OCI-LY1 (cell line): Measurements from ENCODE around the gene PCDHGA1.

Experiments used
- H2AFZ ChIP-seq: fragments of 200-600 bp; sonication (generic), shearing (Covaris generic); 2 replicates; pipeline ENCODE4 v1.6.0; 2014; ENCODE audit warnings: antibody characterized with exemption, mild to moderate bottlenecking, low read length
- H3F3A ChIP-seq: fragments of 200-600 bp; sonication (generic), shearing (Covaris generic); 2 replicates; pipeline ENCODE4 v1.6.0; 2014; ENCODE audit warnings: mild to moderate bottlenecking, antibody characterized with exemption, low read length, moderate library complexity; ENCODE audit not compliant: insufficient read depth
- H3K27ac ChIP-seq: fragments of 200-600 bp; sonication (generic); 2 replicates; pipeline ENCODE4 v1.5.1; 2014; ENCODE audit warnings: low read length, mixed run types, mild to moderate bottlenecking, low read depth; ENCODE audit not compliant: poor library complexity, severe bottlenecking
- H3K27me3 ChIP-seq: fragments of 200-600 bp; sonication (generic); 2 replicates; pipeline ENCODE4 v1.6.0; 2014; ENCODE audit warnings: antibody characterized with exemption, mild to moderate bottlenecking, low read length, moderate library complexity; ENCODE audit not compliant: insufficient read depth
- H3K36me3 ChIP-seq: fragments of 200-600 bp; sonication (generic); 2 replicates; pipeline ENCODE4 v1.6.1; 2014; ENCODE audit warnings: mild to moderate bottlenecking, antibody characterized with exemption, low read length, moderate library complexity, mixed read lengths; ENCODE audit not compliant: insufficient read depth
- H3K4me1 ChIP-seq: fragments of 200-600 bp; sonication (generic); 2 replicates; pipeline ENCODE4 v1.5.1; 2014; ENCODE audit warnings: mild to moderate bottlenecking, low read length, moderate library complexity; ENCODE audit not compliant: insufficient read depth, severe bottlenecking
- H3K4me2 ChIP-seq: fragments of 200-600 bp; sonication (generic), shearing (Covaris generic); 2 replicates; pipeline ENCODE4 v1.6.1; 2014; ENCODE audit warnings: low read length
- H3K4me3 ChIP-seq: fragments of 200-600 bp; sonication (generic); 2 replicates; pipeline ENCODE4 v1.5.1; 2014; ENCODE audit warnings: low read length, low read depth, mild to moderate bottlenecking, mixed read lengths; ENCODE audit not compliant: poor library complexity, severe bottlenecking
- H3K79me2 ChIP-seq: fragments of 200-600 bp; shearing (Covaris generic); 2 replicates; pipeline ENCODE4 v1.6.1; 2016; ENCODE audit warnings: mixed run types, low read length, mixed read lengths; ENCODE audit not compliant: insufficient read depth
- H3K9ac ChIP-seq: fragments of 200-600 bp; sonication (generic), shearing (Covaris generic); 2 replicates; pipeline ENCODE4 v1.6.1; 2014; ENCODE audit warnings: mild to moderate bottlenecking, low read length, mixed read lengths
- H3K9me2 ChIP-seq: fragments of 200-600 bp; sonication (generic), shearing (Covaris generic); 2 replicates; pipeline ENCODE4 v1.6.1; 2014; ENCODE audit warnings: low read depth, mild to moderate bottlenecking, low read length, mixed read lengths
- H3K9me3 ChIP-seq: fragments of 200-600 bp; shearing (Covaris generic); 2 replicates; pipeline ENCODE4 v1.6.1; 2014; ENCODE audit warnings: low read length, mixed read lengths
- H4K20me1 ChIP-seq: fragments of 200-600 bp; sonication (generic), shearing (Covaris generic); 2 replicates; pipeline ENCODE4 v1.6.0; 2016; ENCODE audit warnings: mild to moderate bottlenecking, low read length; ENCODE audit not compliant: insufficient read depth
- EZH2 ChIP-seq: fragments of 200-600 bp; sonication (generic), shearing (Covaris generic); IDR thresholded peaks from 2 replicates; pipeline ENCODE4 v1.8.0; 2017; ENCODE audit warnings: borderline replicate concordance, mixed run types, mild to moderate bottlenecking, antibody characterized with exemption, low read length, moderate library complexity, mixed read lengths
- TF ChIP-seq, protein P1 (sequence below): fragments of 200-600 bp; sonication (generic), shearing (Covaris generic); IDR thresholded peaks from 2 replicates; pipeline ENCODE4 v1.5.1; 2017; ENCODE audit warnings: mild to moderate bottlenecking, antibody characterized with exemption, low read length, moderate library complexity, mixed read lengths

The PCDHGA1 gene

DNA sequence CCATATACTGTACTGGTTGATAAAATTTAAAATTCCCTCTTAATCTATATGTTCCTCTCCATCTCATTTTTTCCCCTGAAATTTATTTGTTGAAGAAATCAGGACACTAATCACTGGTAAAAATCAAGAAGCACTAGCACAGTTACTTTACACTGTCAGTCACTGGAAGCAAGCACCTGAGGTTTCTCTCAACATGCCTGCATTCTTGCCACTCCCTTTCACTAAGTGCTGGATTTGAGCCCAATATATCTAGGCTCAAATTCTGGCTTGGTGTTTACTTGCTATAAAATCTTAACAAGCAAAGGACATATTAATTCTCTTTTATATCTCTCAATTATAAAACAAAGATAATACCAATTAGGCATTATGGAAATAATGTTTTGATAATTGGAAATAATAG is 229.8 kb downstream of the PCDHGA1 start:
- Histone ChIP-seq H3K9me3 (no peaks in the 10 kb centered on the region), H3K9ac (no peak overlapping the region), H3K4me2 (no peak overlapping the region), H3K36me3 (peaks cover 15% of the 10 kb centered on the region; the same call in 1 of the 2 replicates), H4K20me1 (no peaks in the 10 kb centered on the region), H3K79me2 (no peaks in the 10 kb centered on the region), H3K4me1 (peaks cover 30% of the 10 kb centered on the region), H3K9me2 (no peaks in the 10 kb centered on the region), H2AFZ (no peak overlapping the region), H3K27me3 (no peaks in the 10 kb centered on the region), H3K4me3 (no peak overlapping the region), H3F3A (no peaks in the 10 kb centered on the region), H3K27ac (no peak overlapping the region)
- TF ChIP-seq EZH2 = no peak

DNA sequence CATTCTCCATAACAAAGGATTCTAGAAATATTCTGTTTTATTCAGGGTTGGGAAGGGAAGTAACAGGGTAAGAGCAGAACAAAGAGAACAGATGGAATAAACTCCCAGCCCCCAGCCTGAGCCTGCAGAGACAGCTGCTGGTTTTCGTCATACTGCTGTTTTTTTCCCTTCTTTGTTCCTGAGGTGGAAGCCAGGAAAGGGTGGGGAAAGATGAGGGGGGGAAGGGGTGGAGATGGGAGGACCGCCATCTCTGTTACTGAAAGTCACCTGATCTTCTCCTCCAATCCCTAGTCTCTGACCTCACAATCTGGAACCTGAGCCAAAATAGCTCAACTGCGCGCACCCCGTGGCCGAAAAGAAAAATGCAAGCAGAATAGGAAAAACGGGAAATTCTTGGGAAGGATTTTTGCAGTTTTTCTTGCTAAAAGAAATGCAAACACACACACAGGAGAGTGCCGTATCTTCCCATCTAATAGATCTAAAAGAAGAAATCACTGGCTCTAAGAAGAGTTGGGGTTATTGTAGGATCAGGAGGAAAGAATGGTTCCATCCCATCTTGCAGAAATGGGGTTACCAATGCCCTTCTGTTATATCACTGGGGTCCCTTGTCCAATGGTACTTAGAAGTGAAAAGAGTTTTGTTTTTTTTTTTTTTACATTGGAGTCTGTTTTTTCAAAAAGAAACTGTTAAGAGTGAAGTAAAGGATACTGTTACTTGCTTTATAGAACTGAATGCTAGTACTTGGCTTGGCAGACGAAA is 230.6 kb downstream of the PCDHGA1 start:
- Histone ChIP-seq H2AFZ (no peak overlapping the region), H3K4me1 (peaks cover 30% of the 10 kb centered on the region), H3K4me3 (peak overlapping the region; percentile 14), H3K9ac (no peak overlapping the region), H3K79me2 (no peaks in the 10 kb centered on the region), H4K20me1 (no peaks in the 10 kb centered on the region), H3K27ac (no peak overlapping the region), H3K36me3 (peaks cover 15% of the 10 kb centered on the region; the same call in 1 of the 2 replicates), H3F3A (no peaks in the 10 kb centered on the region), H3K9me2 (no peaks in the 10 kb centered on the region), H3K27me3 (no peaks in the 10 kb centered on the region), H3K9me3 (no peaks in the 10 kb centered on the region), H3K4me2 (peak overlapping the region; percentile 30; the same call in 1 of the 2 replicates)
- TF ChIP-seq, protein P1, sequence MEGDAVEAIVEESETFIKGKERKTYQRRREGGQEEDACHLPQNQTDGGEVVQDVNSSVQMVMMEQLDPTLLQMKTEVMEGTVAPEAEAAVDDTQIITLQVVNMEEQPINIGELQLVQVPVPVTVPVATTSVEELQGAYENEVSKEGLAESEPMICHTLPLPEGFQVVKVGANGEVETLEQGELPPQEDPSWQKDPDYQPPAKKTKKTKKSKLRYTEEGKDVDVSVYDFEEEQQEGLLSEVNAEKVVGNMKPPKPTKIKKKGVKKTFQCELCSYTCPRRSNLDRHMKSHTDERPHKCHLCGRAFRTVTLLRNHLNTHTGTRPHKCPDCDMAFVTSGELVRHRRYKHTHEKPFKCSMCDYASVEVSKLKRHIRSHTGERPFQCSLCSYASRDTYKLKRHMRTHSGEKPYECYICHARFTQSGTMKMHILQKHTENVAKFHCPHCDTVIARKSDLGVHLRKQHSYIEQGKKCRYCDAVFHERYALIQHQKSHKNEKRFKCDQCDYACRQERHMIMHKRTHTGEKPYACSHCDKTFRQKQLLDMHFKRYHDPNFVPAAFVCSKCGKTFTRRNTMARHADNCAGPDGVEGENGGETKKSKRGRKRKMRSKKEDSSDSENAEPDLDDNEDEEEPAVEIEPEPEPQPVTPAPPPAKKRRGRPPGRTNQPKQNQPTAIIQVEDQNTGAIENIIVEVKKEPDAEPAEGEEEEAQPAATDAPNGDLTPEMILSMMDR = peak; percentile 67
- TF ChIP-seq EZH2 = no peak
